ENCODE measurements around the gene CA5A.
"Not testable (repeated sequence)": the region's sequence is repeated elsewhere in the genome, so short reads cannot be mapped to it uniquely, and the experiment has no call there.

Gene CA5A

GRCh38 chr16:87882436-87883019 is 53.8 kb downstream of the CA5A start:
- no peak overlapping the region for H3K27ac ChIP-seq (ENCODE audit: low read length)
- H3K9me3 ChIP-seq (ENCODE audit: insufficient read depth, low read length, severe bottlenecking), result peaks cover 2% of the 10 kb centered on the region
- no peak overlapping the region for H3K4me3 ChIP-seq (ENCODE audit: low read depth in 1 of 2, low read length in 2 of 2)
- H3K9ac ChIP-seq (ENCODE audit: low read depth, low read length), result no peak overlapping the region
- no peaks in the 10 kb centered on the region for H4K20me1 ChIP-seq (ENCODE audit: insufficient read depth, low read length)
- no peaks in the 10 kb centered on the region for H3K79me2 ChIP-seq (ENCODE audit: insufficient read depth, low read length)
- no peak overlapping the region for H2AFZ ChIP-seq (ENCODE audit: low read depth, low read length)
- no peaks in the 10 kb centered on the region for H3K27me3 ChIP-seq (ENCODE audit: insufficient read depth, low read length, poor library complexity)
- no peak for TF ChIP-seq EZH2 (IDR thresholded peaks at IDR 0.05; ENCODE audit: borderline replicate concordance, low read depth, low read length, severe bottlenecking)
- TF ChIP-seq, protein P1, sequence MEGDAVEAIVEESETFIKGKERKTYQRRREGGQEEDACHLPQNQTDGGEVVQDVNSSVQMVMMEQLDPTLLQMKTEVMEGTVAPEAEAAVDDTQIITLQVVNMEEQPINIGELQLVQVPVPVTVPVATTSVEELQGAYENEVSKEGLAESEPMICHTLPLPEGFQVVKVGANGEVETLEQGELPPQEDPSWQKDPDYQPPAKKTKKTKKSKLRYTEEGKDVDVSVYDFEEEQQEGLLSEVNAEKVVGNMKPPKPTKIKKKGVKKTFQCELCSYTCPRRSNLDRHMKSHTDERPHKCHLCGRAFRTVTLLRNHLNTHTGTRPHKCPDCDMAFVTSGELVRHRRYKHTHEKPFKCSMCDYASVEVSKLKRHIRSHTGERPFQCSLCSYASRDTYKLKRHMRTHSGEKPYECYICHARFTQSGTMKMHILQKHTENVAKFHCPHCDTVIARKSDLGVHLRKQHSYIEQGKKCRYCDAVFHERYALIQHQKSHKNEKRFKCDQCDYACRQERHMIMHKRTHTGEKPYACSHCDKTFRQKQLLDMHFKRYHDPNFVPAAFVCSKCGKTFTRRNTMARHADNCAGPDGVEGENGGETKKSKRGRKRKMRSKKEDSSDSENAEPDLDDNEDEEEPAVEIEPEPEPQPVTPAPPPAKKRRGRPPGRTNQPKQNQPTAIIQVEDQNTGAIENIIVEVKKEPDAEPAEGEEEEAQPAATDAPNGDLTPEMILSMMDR (IDR thresholded peaks at IDR 0.05; ENCODE audit: borderline replicate concordance, extremely low read depth, low read length, poor library complexity, severe bottlenecking), result no peak
- ATAC-seq (ENCODE audit: insufficient read depth, low read depth), result no peak
- H3K4me2 ChIP-seq (ENCODE audit: insufficient read depth, low read length), result no peak overlapping the region
- H3K36me3 ChIP-seq (ENCODE audit: insufficient read depth, low read length), result no peaks in the 10 kb centered on the region
- H3K4me1 ChIP-seq (ENCODE audit: insufficient read depth, low read length), result no peaks in the 10 kb centered on the region
- DNase-seq, result no peak

GRCh38 chr16:87881324-87882200 is 54.8 kb downstream of the CA5A start:
- DNase-seq (no peak), ATAC-seq (ENCODE audit: insufficient read depth, low read depth) (no peak)
- no peaks in the 10 kb centered on the region for H3K4me1 ChIP-seq (ENCODE audit: insufficient read depth, low read length)
- no peak overlapping the region for H3K27ac ChIP-seq (ENCODE audit: low read length)
- no peaks in the 10 kb centered on the region for H3K79me2 ChIP-seq (ENCODE audit: insufficient read depth, low read length)
- H4K20me1 ChIP-seq (ENCODE audit: insufficient read depth, low read length), result no peaks in the 10 kb centered on the region
- no peak overlapping the region for H3K4me3 ChIP-seq (ENCODE audit: low read depth in 1 of 2, low read length in 2 of 2)
- H3K9me3 ChIP-seq (ENCODE audit: insufficient read depth, low read length, severe bottlenecking), result peaks cover 2% of the 10 kb centered on the region
- H3K27me3 ChIP-seq (ENCODE audit: insufficient read depth, low read length, poor library complexity), result no peaks in the 10 kb centered on the region
- H3K9ac ChIP-seq (ENCODE audit: low read depth, low read length), result no peak overlapping the region
- no peak overlapping the region for H2AFZ ChIP-seq (ENCODE audit: low read depth, low read length)
- no peaks in the 10 kb centered on the region for H3K36me3 ChIP-seq (ENCODE audit: insufficient read depth, low read length)
- no peak overlapping the region for H3K4me2 ChIP-seq (ENCODE audit: insufficient read depth, low read length)
- TF ChIP-seq, protein P1 (IDR thresholded peaks at IDR 0.05; ENCODE audit: borderline replicate concordance, extremely low read depth, low read length, poor library complexity, severe bottlenecking), result no peak
- no peak for TF ChIP-seq EZH2 (IDR thresholded peaks at IDR 0.05; ENCODE audit: borderline replicate concordance, low read depth, low read length, severe bottlenecking)

DNA sequence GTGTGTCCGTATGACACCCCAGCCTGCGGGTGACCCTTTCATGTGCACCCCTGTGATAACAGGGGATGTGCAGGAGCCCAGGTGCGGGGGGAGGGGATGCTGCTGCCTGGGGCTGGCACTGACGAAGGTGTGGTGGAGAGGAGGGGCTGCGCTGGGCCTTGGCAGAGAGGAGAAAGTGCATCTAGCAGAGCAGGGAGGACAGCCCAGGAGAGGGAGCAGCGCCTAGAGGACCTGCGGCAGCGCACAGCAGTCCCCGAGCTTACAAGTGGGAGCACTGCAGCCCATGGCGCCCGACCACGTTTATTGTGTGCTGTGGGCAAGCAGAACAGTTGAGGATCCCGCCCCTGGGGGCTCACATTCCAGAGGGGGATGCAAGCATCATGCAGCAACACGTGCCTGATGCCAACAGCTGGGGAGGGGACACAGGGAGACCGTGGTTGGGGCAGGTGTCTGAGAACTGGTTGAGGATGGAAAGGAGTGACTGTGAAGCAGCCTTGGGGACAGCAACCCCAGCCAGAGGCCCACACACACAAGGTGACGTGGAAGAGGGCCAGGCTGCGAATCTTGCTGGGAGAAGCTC is 56.1 kb downstream of the CA5A start:
- no peak for ATAC-seq (ENCODE audit: insufficient read depth, low read depth)

DNA sequence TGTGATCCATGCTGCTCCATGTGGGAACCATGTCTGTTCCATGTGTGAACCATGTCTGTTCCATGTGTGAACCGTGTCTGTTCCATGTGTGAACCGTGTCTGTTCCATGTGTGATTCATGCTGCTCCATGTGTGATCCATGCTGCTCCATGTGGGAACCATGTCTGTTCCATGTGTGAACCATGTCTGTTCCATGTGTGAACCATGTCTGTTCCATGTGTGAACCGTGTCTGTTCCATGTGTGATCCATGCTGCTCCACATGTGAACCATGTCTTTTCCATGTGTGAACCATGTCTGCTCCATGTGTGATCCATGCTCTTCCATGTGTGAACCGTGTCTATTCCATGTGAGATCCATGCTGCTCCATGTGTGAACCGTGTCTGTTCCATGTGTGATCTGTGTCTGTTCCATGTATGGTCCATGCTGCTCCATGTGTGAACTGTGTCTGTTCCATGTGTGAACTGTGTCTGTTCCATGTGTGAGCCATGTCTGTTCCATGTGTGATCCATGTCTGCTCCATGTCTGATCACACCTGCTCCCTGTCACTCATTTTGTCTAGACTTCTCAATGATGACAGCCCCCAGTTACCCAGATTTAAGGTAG is 56.8 kb downstream of the CA5A start:
- not testable (repeated sequence) for H3K9ac ChIP-seq (ENCODE audit: low read depth, low read length); H3K9me3 ChIP-seq (ENCODE audit: insufficient read depth, low read length, severe bottlenecking); H4K20me1 ChIP-seq (ENCODE audit: insufficient read depth, low read length); H3K27ac ChIP-seq (ENCODE audit: low read length); H3K4me3 ChIP-seq (ENCODE audit: low read depth in 1 of 2, low read length in 2 of 2); H3K4me1 ChIP-seq (ENCODE audit: insufficient read depth, low read length); H2AFZ ChIP-seq (ENCODE audit: low read depth, low read length); H3K27me3 ChIP-seq (ENCODE audit: insufficient read depth, low read length, poor library complexity); ATAC-seq (ENCODE audit: insufficient read depth, low read depth); DNase-seq; H3K36me3 ChIP-seq (ENCODE audit: insufficient read depth, low read length); H3K4me2 ChIP-seq (ENCODE audit: insufficient read depth, low read length); H3K79me2 ChIP-seq (ENCODE audit: insufficient read depth, low read length)

More for the DNA sequence above, 56.1 kb downstream of the CA5A start:
- Histone ChIP-seq H4K20me1 (ENCODE audit: insufficient read depth, low read length) (no peaks in the 10 kb centered on the region), H3K36me3 (ENCODE audit: insufficient read depth, low read length) (no peaks in the 10 kb centered on the region), H3K4me2 (ENCODE audit: insufficient read depth, low read length) (no peak overlapping the region), H3K9ac (ENCODE audit: low read depth, low read length) (no peak overlapping the region), H3K4me3 (ENCODE audit: low read depth in 1 of 2, low read length in 2 of 2) (no peak overlapping the region), H3K79me2 (ENCODE audit: insufficient read depth, low read length) (no peaks in the 10 kb centered on the region), H2AFZ (ENCODE audit: low read depth, low read length) (no peak overlapping the region), H3K27ac (ENCODE audit: low read length) (no peak overlapping the region), H3K27me3 (ENCODE audit: insufficient read depth, low read length, poor library complexity) (no peaks in the 10 kb centered on the region), H3K9me3 (ENCODE audit: insufficient read depth, low read length, severe bottlenecking) (peaks cover 2% of the 10 kb centered on the region), H3K4me1 (ENCODE audit: insufficient read depth, low read length) (no peaks in the 10 kb centered on the region)
- no peak for DNase-seq
- TF ChIP-seq EZH2 (IDR thresholded peaks at IDR 0.05; ENCODE audit: borderline replicate concordance, low read depth, low read length, severe bottlenecking), result no peak
- TF ChIP-seq, protein P1 (IDR thresholded peaks at IDR 0.05; ENCODE audit: borderline replicate concordance, extremely low read depth, low read length, poor library complexity, severe bottlenecking), result no peak

Measured in DND-41 (cell line).